DMS153 (cell line): ENCODE results near the gene NCKAP5.
"Not testable (repeated sequence)": the region's sequence is repeated elsewhere in the genome, so short reads cannot be mapped to it uniquely, and the experiment has no call there.

Source experiments
- DNase-seq: peaks from one replicate; lab custom pipeline; 2025; lab: John Stamatoyannopoulos, UW

Gene NCKAP5

GRCh38 chr2:132875193-132875592 lies 693.1 kb downstream of the NCKAP5 start:
- DNase-seq = no peak

- no peak for DNase-seq
These were observed 694.5 kb downstream of the NCKAP5 start for GRCh38 chr2:132873738-132874137.

- no peak for DNase-seq
These were observed 696.4 kb downstream of the NCKAP5 start for GRCh38 chr2:132871831-132872230.

GRCh38 chr2:132863961-132864360 lies 704.3 kb downstream of the NCKAP5 start:
- DNase-seq = no peak

GRCh38 chr2:132860220-132860619 lies 708.0 kb downstream of the NCKAP5 start:
- no peak for DNase-seq

- DNase-seq = no peak
These were observed 708.7 kb downstream of the NCKAP5 start for GRCh38 chr2:132859590-132859989.

GRCh38 chr2:132857319-132857718 lies 710.9 kb downstream of the NCKAP5 start:
- no peak for DNase-seq

- no peak for DNase-seq
These were observed 717.6 kb downstream of the NCKAP5 start for GRCh38 chr2:132850688-132851087.

- DNase-seq = no peak
These were observed 719.1 kb downstream of the NCKAP5 start for GRCh38 chr2:132849118-132849517.

- no peak for DNase-seq
These were observed 722.9 kb downstream of the NCKAP5 start for GRCh38 chr2:132845339-132845738.

- DNase-seq = no peak
These were observed 723.7 kb downstream of the NCKAP5 start for GRCh38 chr2:132844585-132844984.

- no peak for DNase-seq
These were observed 730.5 kb downstream of the NCKAP5 start for GRCh38 chr2:132837769-132838168.

- DNase-seq = no peak
These were observed 737.9 kb downstream of the NCKAP5 start for GRCh38 chr2:132830321-132830827.

GRCh38 chr2:132825601-132826000 lies 742.7 kb downstream of the NCKAP5 start:
- no peak for DNase-seq

- DNase-seq = no peak
These were observed 743.5 kb downstream of the NCKAP5 start for GRCh38 chr2:132824716-132825115.

- no peak for DNase-seq
These were observed 752.0 kb downstream of the NCKAP5 start for GRCh38 chr2:132816234-132816633.

- DNase-seq = no peak
These were observed 752.7 kb downstream of the NCKAP5 start for GRCh38 chr2:132815516-132815915.

GRCh38 chr2:132814651-132815050 lies 753.6 kb downstream of the NCKAP5 start:
- no peak for DNase-seq

GRCh38 chr2:132813422-132813821 lies 754.8 kb downstream of the NCKAP5 start:
- DNase-seq = no peak

- no peak for DNase-seq
These were observed 756.9 kb downstream of the NCKAP5 start for GRCh38 chr2:132811148-132811915.

- not testable (repeated sequence) for DNase-seq
These were observed 758.3 kb downstream of the NCKAP5 start for GRCh38 chr2:132809962-132810361.

- DNase-seq = peak; percentile 86
These were observed 764.2 kb downstream of the NCKAP5 start for GRCh38 chr2:132804051-132804450.

- no peak for DNase-seq
These were observed 769.9 kb downstream of the NCKAP5 start for GRCh38 chr2:132798341-132798740.

GRCh38 chr2:132797556-132797955 lies 770.7 kb downstream of the NCKAP5 start:
- DNase-seq = no peak
